HEK293 (cell line): Measurements from ENCODE around the gene PTPRR.
A peak's percentile ranks its signal among the peaks of the same experiment; 100 is the strongest.

Experiments used
- CTCF ChIA-PET: fragments of 350-600 bp; formaldehyde crosslinking; extraction: SDS; loops from one replicate; lab custom pipeline; 2021; ENCODE audit warnings: antibody characterized with exemption; lab: Yijun Ruan, JAX
- POLR2A ChIA-PET: fragments of 300-600 bp; formaldehyde crosslinking; extraction: SDS; loops from one replicate; lab custom pipeline; 2020; ENCODE audit warnings: antibody characterized with exemption, inconsistent platforms; lab: Yijun Ruan, JAX
- H3K27ac ChIP-seq: fragments of 200-500 bp; sonication (Bioruptor generic); 2 replicates; pipeline ENCODE4 v1.5.1; 2014; ENCODE audit warnings: low read depth, low read length, control low read depth, inconsistent platforms; ENCODE audit errors: extremely low read depth
- H3K36me3 ChIP-seq, 2 experiments: fragments of 200-500 bp in 1 of 2; sonication (Bioruptor generic) in 1 of 2; 1 replicate in 1 of 2; 2 replicates in 1 of 2; pipeline ENCODE4 v1.5.1; 2014 to 2017; ENCODE audit warnings: inconsistent platforms in 2 of 2, low read length in 2 of 2; ENCODE audit not compliant: control insufficient read depth in 2 of 2, insufficient read depth in 1 of 2
- H3K4me1 ChIP-seq: fragments of 200-500 bp; sonication (Bioruptor generic); 2 replicates; pipeline ENCODE4 v1.5.1; 2014; ENCODE audit warnings: mild to moderate bottlenecking, low read length, inconsistent platforms; ENCODE audit not compliant: control insufficient read depth, insufficient read depth
- H3K4me3 ChIP-seq: 2 replicates; pipeline ENCODE4 v1.5.1; 2011; ENCODE audit warnings: low read depth, mild to moderate bottlenecking, control low read depth, low read length, moderate library complexity
- H3K9me3 ChIP-seq: fragments of 200-500 bp; sonication (Bioruptor generic); 2 replicates; pipeline ENCODE4 v1.5.1; 2014; ENCODE audit warnings: low read depth, low read length, inconsistent platforms; ENCODE audit not compliant: control insufficient read depth, insufficient read depth
- SCRT1 ChIP-seq: fragments of 450-650 bp; formaldehyde crosslinking; IDR thresholded peaks from 2 replicates; pipeline ENCODE4 v1.5.1; 2016; ENCODE audit warnings: missing biosample characterization, missing genetic modification characterization, borderline replicate concordance
- SCRT2 ChIP-seq: fragments of 450-650 bp; formaldehyde crosslinking; IDR thresholded peaks from 2 replicates; pipeline ENCODE4 v1.5.1; 2016; ENCODE audit warnings: missing biosample characterization, missing genetic modification characterization
- SETDB1 ChIP-seq: IDR thresholded peaks from one replicate; pipeline ENCODE4 v1.6.1; 2017; ENCODE audit warnings: mild to moderate bottlenecking, low read length, moderate library complexity, mixed read lengths; ENCODE audit not compliant: insufficient read length
- TCF7L2 ChIP-seq: IDR thresholded peaks from 2 replicates; pipeline ENCODE4 v1.6.1; 2011; ENCODE audit warnings: low read depth, mild to moderate bottlenecking, inconsistent platforms, low read length, moderate library complexity, borderline replicate concordance
- WT1 ChIP-seq: fragments of 450-650 bp; formaldehyde crosslinking; IDR thresholded peaks from 2 replicates; pipeline ENCODE4 v1.5.1; 2016; ENCODE audit warnings: missing biosample characterization, missing genetic modification characterization
- ZFP69B ChIP-seq: fragments of 450-650 bp; formaldehyde crosslinking; IDR thresholded peaks from 2 replicates; pipeline ENCODE4 v1.5.1; 2016; ENCODE audit warnings: missing biosample characterization, missing genetic modification characterization
- ZNF121 ChIP-seq: fragments of 450-650 bp; formaldehyde crosslinking; IDR thresholded peaks from 2 replicates; pipeline ENCODE4 v1.5.1; 2016; ENCODE audit warnings: missing biosample characterization, missing genetic modification characterization
- ZNF155 ChIP-seq: fragments of 450-650 bp; formaldehyde crosslinking; IDR thresholded peaks from 2 replicates; pipeline ENCODE4 v1.5.1; 2016; ENCODE audit warnings: missing biosample characterization, missing genetic modification characterization
- ZNF169 ChIP-seq: fragments of 450-650 bp; formaldehyde crosslinking; IDR thresholded peaks from 2 replicates; pipeline ENCODE4 v1.5.1; 2016; ENCODE audit warnings: missing biosample characterization, missing genetic modification characterization
- ZNF214 ChIP-seq: fragments of 450-650 bp; formaldehyde crosslinking; IDR thresholded peaks from 2 replicates; pipeline ENCODE4 v1.5.1; 2017; ENCODE audit warnings: missing biosample characterization, mild to moderate bottlenecking, missing genetic modification characterization, borderline replicate concordance
- ZNF223 ChIP-seq: fragments of 450-650 bp; formaldehyde crosslinking; IDR thresholded peaks from 2 replicates; pipeline ENCODE4 v1.5.1; 2016; ENCODE audit warnings: missing biosample characterization, missing genetic modification characterization
- ZNF239 ChIP-seq: fragments of 450-650 bp; formaldehyde crosslinking; IDR thresholded peaks from 2 replicates; pipeline ENCODE4 v1.5.1; 2016; ENCODE audit warnings: missing biosample characterization, missing genetic modification characterization
- ZNF324 ChIP-seq: fragments of 450-650 bp; formaldehyde crosslinking; IDR thresholded peaks from 2 replicates; pipeline ENCODE4 v1.5.1; 2016; ENCODE audit warnings: missing biosample characterization, missing genetic modification characterization
- ZNF335 ChIP-seq: fragments of 450-650 bp; formaldehyde crosslinking; conservative IDR thresholded peaks from 2 replicates; pipeline ENCODE4 v1.5.1; 2016; ENCODE audit warnings: missing biosample characterization, missing genetic modification characterization
- ZNF416 ChIP-seq: fragments of 450-650 bp; formaldehyde crosslinking; IDR thresholded peaks from 2 replicates; pipeline ENCODE4 v1.5.1; 2016; ENCODE audit warnings: missing biosample characterization, missing genetic modification characterization
- ZNF510 ChIP-seq: fragments of 450-650 bp; formaldehyde crosslinking; IDR thresholded peaks from 2 replicates; pipeline ENCODE4 v1.5.1; 2018; ENCODE audit warnings: mild to moderate bottlenecking, missing genetic modification characterization, missing biosample characterization; ENCODE audit not compliant: insufficient replicate concordance
- ZNF600 ChIP-seq: fragments of 450-650 bp; formaldehyde crosslinking; IDR thresholded peaks from 2 replicates; pipeline ENCODE4 v1.5.1; 2016; ENCODE audit warnings: missing biosample characterization, missing genetic modification characterization
- ZNF626 ChIP-seq: fragments of 450-650 bp; sonication (Bioruptor Pico); formaldehyde crosslinking; IDR thresholded peaks from 2 replicates; pipeline ENCODE4 v1.5.1; 2018; ENCODE audit warnings: missing biosample characterization, missing genetic modification characterization, inconsistent platforms
- ZNF645 ChIP-seq: fragments of 450-650 bp; formaldehyde crosslinking; IDR thresholded peaks from 2 replicates; pipeline ENCODE4; 2016; ENCODE audit warnings: missing biosample characterization, missing genetic modification characterization
- ZNF660 ChIP-seq: fragments of 450-650 bp; IDR thresholded peaks from 2 replicates; pipeline ENCODE4 v1.5.1; 2018; ENCODE audit warnings: missing biosample characterization, mild to moderate bottlenecking, missing genetic modification characterization
- ZNF664 ChIP-seq: fragments of 450-650 bp; formaldehyde crosslinking; IDR thresholded peaks from 2 replicates; pipeline ENCODE4 v1.5.1; 2016; ENCODE audit warnings: missing biosample characterization, missing genetic modification characterization
- ZNF76 ChIP-seq: fragments of 450-650 bp; formaldehyde crosslinking; IDR thresholded peaks from 2 replicates; pipeline ENCODE4; 2016; ENCODE audit warnings: low read depth, missing biosample characterization, missing genetic modification characterization, borderline replicate concordance
- ZNF792 ChIP-seq: fragments of 450-650 bp; formaldehyde crosslinking; IDR thresholded peaks from 2 replicates; pipeline ENCODE4 v1.5.1; 2016; ENCODE audit warnings: missing biosample characterization, missing genetic modification characterization
- TF ChIP-seq, protein P1 (sequence below): fragments of 450-650 bp; formaldehyde crosslinking; IDR thresholded peaks from 2 replicates; pipeline ENCODE4 v1.5.1; 2016; ENCODE audit warnings: missing biosample characterization, missing genetic modification characterization, low read depth
- TF ChIP-seq, protein P2 (sequence below): fragments of 450-650 bp; formaldehyde crosslinking; IDR thresholded peaks from 2 replicates; pipeline ENCODE4 v1.5.1; 2016; ENCODE audit warnings: missing biosample characterization, missing genetic modification characterization
- TF ChIP-seq, protein P3 (sequence below): fragments of 450-650 bp; formaldehyde crosslinking; IDR thresholded peaks from 2 replicates; pipeline ENCODE4 v1.5.1; 2017; ENCODE audit warnings: missing biosample characterization, missing genetic modification characterization
- TF ChIP-seq, protein P4 (sequence below): fragments of 450-650 bp; formaldehyde crosslinking; IDR thresholded peaks from 2 replicates; pipeline ENCODE4 v1.5.1; 2016; ENCODE audit warnings: missing biosample characterization, missing genetic modification characterization
- TF ChIP-seq, protein P5 (sequence below): fragments of 450-650 bp; formaldehyde crosslinking; IDR thresholded peaks from 2 replicates; pipeline ENCODE4 v1.5.1; 2016; ENCODE audit warnings: missing biosample characterization, missing genetic modification characterization, borderline replicate concordance

Gene PTPRR

DNA sequence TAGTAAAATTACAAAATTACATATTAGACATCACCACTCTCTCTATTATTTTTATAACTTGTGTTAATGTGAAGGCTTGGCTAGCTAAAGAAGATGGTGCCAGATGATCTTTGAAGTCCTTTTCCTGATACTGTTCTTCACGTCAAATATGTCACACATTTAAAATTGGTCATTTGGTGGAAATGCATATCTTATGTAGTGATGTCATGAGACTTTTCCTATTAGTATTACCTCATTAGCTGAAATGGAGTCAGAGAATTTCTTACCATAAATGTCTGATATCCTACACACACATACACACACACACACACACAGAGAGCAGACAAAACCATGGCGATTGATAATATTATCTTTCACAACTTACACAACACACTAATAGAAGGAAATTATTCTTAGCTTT is 158.5 kb downstream of the PTPRR start:
- Histone ChIP-seq H3K9me3 (no peaks in the 10 kb centered on the region), H3K4me1 (no peaks in the 10 kb centered on the region), H3K36me3 (no peaks in the 10 kb centered on the region)
- POLR2A ChIA-PET: no interaction called here
- TF ChIP-seq ZNF223 (tag by site-specific recombination): no peak
- no peak for TF ChIP-seq ZNF600
- TF ChIP-seq ZNF155 (tag by site-specific recombination): no peak
- TF ChIP-seq, protein P1, sequence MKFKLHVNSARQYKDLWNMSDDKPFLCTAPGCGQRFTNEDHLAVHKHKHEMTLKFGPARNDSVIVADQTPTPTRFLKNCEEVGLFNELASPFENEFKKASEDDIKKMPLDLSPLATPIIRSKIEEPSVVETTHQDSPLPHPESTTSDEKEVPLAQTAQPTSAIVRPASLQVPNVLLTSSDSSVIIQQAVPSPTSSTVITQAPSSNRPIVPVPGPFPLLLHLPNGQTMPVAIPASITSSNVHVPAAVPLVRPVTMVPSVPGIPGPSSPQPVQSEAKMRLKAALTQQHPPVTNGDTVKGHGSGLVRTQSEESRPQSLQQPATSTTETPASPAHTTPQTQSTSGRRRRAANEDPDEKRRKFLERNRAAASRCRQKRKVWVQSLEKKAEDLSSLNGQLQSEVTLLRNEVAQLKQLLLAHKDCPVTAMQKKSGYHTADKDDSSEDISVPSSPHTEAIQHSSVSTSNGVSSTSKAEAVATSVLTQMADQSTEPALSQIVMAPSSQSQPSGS (tag by site-specific recombination): peak; percentile 60; the same call in 1 of the 2 replicates
- no peak for TF ChIP-seq ZNF335
- TF ChIP-seq, protein P2, sequence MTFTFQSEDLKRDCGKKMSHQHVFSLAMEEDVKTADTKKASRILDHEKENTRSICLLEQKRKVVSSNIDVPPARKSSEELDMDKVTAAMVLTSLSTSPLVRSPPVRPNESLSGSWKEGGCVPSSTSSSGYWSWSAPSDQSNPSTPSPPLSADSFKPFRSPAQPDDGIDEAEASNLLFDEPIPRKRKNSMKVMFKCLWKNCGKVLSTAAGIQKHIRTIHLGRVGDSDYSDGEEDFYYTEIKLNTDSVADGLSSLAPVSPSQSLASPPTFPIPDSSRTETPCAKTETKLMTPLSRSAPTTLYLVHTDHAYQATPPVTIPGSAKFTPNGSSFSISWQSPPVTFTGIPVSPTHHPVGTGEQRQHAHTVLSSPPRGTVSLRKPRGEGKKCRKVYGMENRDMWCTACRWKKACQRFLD (tag by site-specific recombination): no peak
- no peak for TF ChIP-seq ZFP69B
- TF ChIP-seq ZNF76 (tag by site-specific recombination): no peak
- TF ChIP-seq WT1: no peak
- TF ChIP-seq, all 188 proteins: peak for 1
- H3K27ac ChIP-seq: no peak overlapping the region
- no peak overlapping the region for H3K4me3 ChIP-seq
- CTCF ChIA-PET: no interaction called here

DNA sequence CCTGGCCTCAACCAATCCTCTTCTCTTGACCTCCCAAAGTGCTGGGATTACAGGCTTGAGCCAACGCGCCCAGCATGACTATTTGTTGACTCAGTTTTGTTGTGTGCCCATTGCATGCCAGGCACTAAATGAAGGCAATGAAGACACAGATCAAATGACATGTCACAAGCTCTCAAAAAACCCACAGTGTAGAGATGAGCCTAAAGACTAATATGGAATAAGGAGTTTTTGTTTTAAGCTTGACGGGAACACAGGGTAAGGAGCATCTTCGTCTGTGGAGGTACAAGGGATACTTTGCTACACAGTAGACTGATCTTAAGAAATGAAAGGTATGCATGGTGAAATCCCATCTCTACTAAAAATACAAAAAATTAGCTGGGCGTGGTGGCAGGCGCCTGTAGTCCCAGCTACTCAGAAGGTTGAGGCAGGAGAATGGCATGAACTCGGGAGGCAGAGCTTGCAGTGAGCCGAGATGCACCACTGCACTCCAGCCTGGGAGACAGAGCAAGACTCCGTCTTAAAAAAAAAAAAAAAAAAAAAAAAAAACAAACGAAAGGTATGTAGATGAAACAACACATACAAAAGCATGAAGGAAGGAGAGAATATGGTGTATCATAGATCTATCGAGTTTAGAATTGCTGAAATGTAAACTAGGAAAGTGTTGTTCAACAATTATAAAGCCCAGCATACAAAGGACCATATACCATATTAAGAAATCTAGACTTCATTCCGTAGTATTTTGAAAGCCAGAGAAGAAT is 161.2 kb downstream of the PTPRR start:
- no peaks in the 10 kb centered on the region for H3K36me3 ChIP-seq
- H3K4me3 ChIP-seq: no peak overlapping the region
- peaks cover 10% of the 10 kb centered on the region; the same call in 1 of the 2 replicates for H3K4me1 ChIP-seq
- no peak overlapping the region for H3K27ac ChIP-seq
- ChIA-PET POLR2A (no interaction called here), CTCF (interaction anchor here (0.6 to 0.7 kb wide), 2 partner anchors 988 to 1334 kb away, joined by 3 to 4 read pairs; no protein-coding TSS in a partner anchor)
- no peaks in the 10 kb centered on the region for H3K9me3 ChIP-seq
- TF ChIP-seq, protein P3, sequence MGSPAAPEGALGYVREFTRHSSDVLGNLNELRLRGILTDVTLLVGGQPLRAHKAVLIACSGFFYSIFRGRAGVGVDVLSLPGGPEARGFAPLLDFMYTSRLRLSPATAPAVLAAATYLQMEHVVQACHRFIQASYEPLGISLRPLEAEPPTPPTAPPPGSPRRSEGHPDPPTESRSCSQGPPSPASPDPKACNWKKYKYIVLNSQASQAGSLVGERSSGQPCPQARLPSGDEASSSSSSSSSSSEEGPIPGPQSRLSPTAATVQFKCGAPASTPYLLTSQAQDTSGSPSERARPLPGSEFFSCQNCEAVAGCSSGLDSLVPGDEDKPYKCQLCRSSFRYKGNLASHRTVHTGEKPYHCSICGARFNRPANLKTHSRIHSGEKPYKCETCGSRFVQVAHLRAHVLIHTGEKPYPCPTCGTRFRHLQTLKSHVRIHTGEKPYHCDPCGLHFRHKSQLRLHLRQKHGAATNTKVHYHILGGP (tag by site-specific recombination): no peak
- no peak for TF ChIP-seq ZNF510 (tag by site-specific recombination)
- TF ChIP-seq SETDB1: no peak
- TF ChIP-seq, protein P4, sequence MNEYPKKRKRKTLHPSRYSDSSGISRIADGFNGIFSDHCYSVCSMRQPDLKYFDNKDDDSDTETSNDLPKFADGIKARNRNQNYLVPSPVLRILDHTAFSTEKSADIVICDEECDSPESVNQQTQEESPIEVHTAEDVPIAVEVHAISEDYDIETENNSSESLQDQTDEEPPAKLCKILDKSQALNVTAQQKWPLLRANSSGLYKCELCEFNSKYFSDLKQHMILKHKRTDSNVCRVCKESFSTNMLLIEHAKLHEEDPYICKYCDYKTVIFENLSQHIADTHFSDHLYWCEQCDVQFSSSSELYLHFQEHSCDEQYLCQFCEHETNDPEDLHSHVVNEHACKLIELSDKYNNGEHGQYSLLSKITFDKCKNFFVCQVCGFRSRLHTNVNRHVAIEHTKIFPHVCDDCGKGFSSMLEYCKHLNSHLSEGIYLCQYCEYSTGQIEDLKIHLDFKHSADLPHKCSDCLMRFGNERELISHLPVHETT (tag by site-specific recombination): no peak
- no peak for TF ChIP-seq ZNF664
- no peak for TF ChIP-seq SCRT2
- TF ChIP-seq, protein P5, sequence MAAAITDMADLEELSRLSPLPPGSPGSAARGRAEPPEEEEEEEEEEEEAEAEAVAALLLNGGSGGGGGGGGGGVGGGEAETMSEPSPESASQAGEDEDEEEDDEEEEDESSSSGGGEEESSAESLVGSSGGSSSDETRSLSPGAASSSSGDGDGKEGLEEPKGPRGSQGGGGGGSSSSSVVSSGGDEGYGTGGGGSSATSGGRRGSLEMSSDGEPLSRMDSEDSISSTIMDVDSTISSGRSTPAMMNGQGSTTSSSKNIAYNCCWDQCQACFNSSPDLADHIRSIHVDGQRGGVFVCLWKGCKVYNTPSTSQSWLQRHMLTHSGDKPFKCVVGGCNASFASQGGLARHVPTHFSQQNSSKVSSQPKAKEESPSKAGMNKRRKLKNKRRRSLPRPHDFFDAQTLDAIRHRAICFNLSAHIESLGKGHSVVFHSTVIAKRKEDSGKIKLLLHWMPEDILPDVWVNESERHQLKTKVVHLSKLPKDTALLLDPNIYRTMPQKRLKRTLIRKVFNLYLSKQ (tag by site-specific recombination): no peak
- no peak for TF ChIP-seq ZNF645 (tag by site-specific recombination)
- TF ChIP-seq TCF7L2: no peak
- no peak for TF ChIP-seq ZNF792 (tag by site-specific recombination)
- TF ChIP-seq ZNF660 (tag by site-specific recombination): no peak
- TF ChIP-seq ZNF626: no peak
- no peak for TF ChIP-seq ZNF416
- TF ChIP-seq SCRT1 (tag by site-specific recombination): no peak
- TF ChIP-seq ZNF121 (tag by site-specific recombination): no peak
- no peak for TF ChIP-seq ZNF214
- no peak for TF ChIP-seq ZNF324 (tag by site-specific recombination)
- TF ChIP-seq ZNF169 (tag by site-specific recombination): no peak
- TF ChIP-seq ZNF239: no peak
